Keratinocyte (primary cell): ENCODE measurements around the gene ANKRD60. TPM values are rescaled to one million over a fixed set of nuclear protein-coding genes. Genes with fewer than 3 reads are reported as not detected.

Experiments
- DNase-seq: peaks from one replicate; pipeline ENCODE4 v3.0.0-alpha.2; 2011; ENCODE audit warnings: low read depth, missing footprints, low spot score
- FAIRE-seq: peaks from 2 replicates; lab custom pipeline; 2011; peaks lifted over from hg19 to GRCh38; lab: Jason Lieb, UNC
- H2AFZ ChIP-seq: 2 replicates; pipeline ENCODE4 v1.6.0; 2012; ENCODE audit warnings: low read length, control low read depth, inconsistent platforms; ENCODE audit not compliant: control insufficient read depth
- H3K27ac ChIP-seq: 2 replicates; pipeline ENCODE4 v1.5.1; 2011; ENCODE audit warnings: low read length; ENCODE audit not compliant: control insufficient read depth, insufficient read depth
- H3K27me3 ChIP-seq: 3 replicates; pipeline ENCODE4 v1.6.0; 2011; ENCODE audit warnings: low read length; ENCODE audit not compliant: control insufficient read depth, insufficient read depth; ENCODE audit errors: extremely low read depth
- H3K36me3 ChIP-seq, 2 experiments: 2 replicates in 1 of 2; 3 replicates in 1 of 2; pipeline ENCODE4 v1.5.1; 2011; ENCODE audit warnings: low read length in 2 of 2, mild to moderate bottlenecking in 1 of 2; ENCODE audit not compliant: control insufficient read depth in 2 of 2, insufficient read depth in 2 of 2; ENCODE audit errors: extremely low read depth in 1 of 2
- H3K4me1 ChIP-seq: 3 replicates; pipeline ENCODE4 v1.5.1; 2011; ENCODE audit warnings: low read length; ENCODE audit not compliant: control insufficient read depth, insufficient read depth; ENCODE audit errors: extremely low read depth
- H3K4me2 ChIP-seq: 3 replicates; pipeline ENCODE4 v1.6.0; 2011; ENCODE audit warnings: low read depth, low read length; ENCODE audit not compliant: control insufficient read depth, insufficient read depth; ENCODE audit errors: extremely low read depth
- H3K4me3 ChIP-seq, 3 experiments: fragments of 200-600 bp in 1 of 3; sonication (generic) in 1 of 3; 2 replicates in 2 of 3; 3 replicates in 1 of 3; pipeline ENCODE4 v1.5.1; 2011 to 2016; ENCODE audit warnings: low read length in 3 of 3, mild to moderate bottlenecking in 3 of 3, control low read depth in 2 of 3, inconsistent platforms in 1 of 3, low read depth in 1 of 3, mixed read lengths in 1 of 3, mixed run types in 1 of 3, moderate library complexity in 1 of 3; ENCODE audit not compliant: control insufficient read depth in 2 of 3, insufficient read depth in 2 of 3; ENCODE audit errors: extremely low read depth in 1 of 3
- H3K79me2 ChIP-seq: 2 replicates; pipeline ENCODE4 v1.6.0; 2012; ENCODE audit warnings: low read length; ENCODE audit not compliant: control insufficient read depth, insufficient read depth
- H3K9ac ChIP-seq: 3 replicates; pipeline ENCODE4 v1.6.0; 2011; ENCODE audit warnings: low read length; ENCODE audit not compliant: control insufficient read depth, insufficient read depth; ENCODE audit errors: extremely low read depth
- H3K9me1 ChIP-seq: 3 replicates; pipeline ENCODE4 v1.6.0; 2011; ENCODE audit warnings: low read length; ENCODE audit not compliant: control insufficient read depth, insufficient read depth; ENCODE audit errors: extremely low read depth
- H3K9me3 ChIP-seq: 2 replicates; pipeline ENCODE4 v1.5.1; 2012; ENCODE audit warnings: low read depth, low read length; ENCODE audit not compliant: control insufficient read depth
- H4K20me1 ChIP-seq: 3 replicates; pipeline ENCODE4 v1.6.0; 2011; ENCODE audit warnings: low read length; ENCODE audit not compliant: control insufficient read depth, insufficient read depth; ENCODE audit errors: extremely low read depth
- EZH2 ChIP-seq: IDR thresholded peaks from one replicate; pipeline ENCODE4 v1.6.1; 2012; ENCODE audit warnings: inconsistent platforms, mild to moderate bottlenecking, low read length, moderate library complexity
- dilution Hi-C: fragments of 300-500 bp; cut with MboI; formaldehyde crosslinking; loops from one replicate; pipeline ENCODE4 v1.7.0; 2020; ENCODE audit warnings: low sequenced_read_pairs; ENCODE audit not compliant: extremely low pct_ligation_motif_present
- polyA plus RNA-seq, 5 experiments: library from polyadenylated mRNA; depleted of rRNA in 3 of 5; stranded (reverse) in 3 of 5; stranded (forward) in 1 of 5; unstranded in 1 of 5; fragments of >200 nt; gene quantifications; 1 replicate in 1 of 5; 2 replicates in 3 of 5; 3 replicates in 1 of 5; pipeline versions ENCODE4 v1.2.1 to v1.2.3, GENCODE V29; 2011 to 2012; ENCODE audit warnings: missing spikeins in 2 of 5, low read depth in 1 of 5, low replicate concordance in 1 of 5
- TF ChIP-seq, protein P1 (sequence below), 3 experiments: IDR thresholded peaks in 1 of 3; conservative IDR thresholded peaks in 1 of 3; optimal IDR thresholded peaks in 1 of 3; 2 replicates in 2 of 3; 3 replicates in 1 of 3; pipeline versions ENCODE3 to v1.5.1; 2011; ENCODE audit warnings: low read length in 3 of 3, mild to moderate bottlenecking in 3 of 3, moderate library complexity in 2 of 3, control low read depth in 1 of 3, inconsistent platforms in 1 of 3; ENCODE audit not compliant: insufficient read depth in 2 of 3; ENCODE audit errors: extremely low read depth in 1 of 3

The ANKRD60 gene
- polyA plus RNA-seq, 1 donor (not counting 4 experiments of a cell fraction or from before 2014, with no cell fraction given): not detected

- H3K27ac ChIP-seq: no peak overlapping the region
- no peak for DNase-seq
- H3K4me2 ChIP-seq: no peak overlapping the region
- H3K9me3 ChIP-seq: no peaks in the 10 kb centered on the region
- H3K9me1 ChIP-seq: no peaks in the 10 kb centered on the region
- peaks cover 50% of the 10 kb centered on the region for H3K27me3 ChIP-seq
- no peaks in the 10 kb centered on the region for H3K79me2 ChIP-seq
- H3K9ac ChIP-seq: no peak overlapping the region
- dilution Hi-C loops: no loop called here
- H4K20me1 ChIP-seq: no peaks in the 10 kb centered on the region
- TF ChIP-seq, protein P1, sequence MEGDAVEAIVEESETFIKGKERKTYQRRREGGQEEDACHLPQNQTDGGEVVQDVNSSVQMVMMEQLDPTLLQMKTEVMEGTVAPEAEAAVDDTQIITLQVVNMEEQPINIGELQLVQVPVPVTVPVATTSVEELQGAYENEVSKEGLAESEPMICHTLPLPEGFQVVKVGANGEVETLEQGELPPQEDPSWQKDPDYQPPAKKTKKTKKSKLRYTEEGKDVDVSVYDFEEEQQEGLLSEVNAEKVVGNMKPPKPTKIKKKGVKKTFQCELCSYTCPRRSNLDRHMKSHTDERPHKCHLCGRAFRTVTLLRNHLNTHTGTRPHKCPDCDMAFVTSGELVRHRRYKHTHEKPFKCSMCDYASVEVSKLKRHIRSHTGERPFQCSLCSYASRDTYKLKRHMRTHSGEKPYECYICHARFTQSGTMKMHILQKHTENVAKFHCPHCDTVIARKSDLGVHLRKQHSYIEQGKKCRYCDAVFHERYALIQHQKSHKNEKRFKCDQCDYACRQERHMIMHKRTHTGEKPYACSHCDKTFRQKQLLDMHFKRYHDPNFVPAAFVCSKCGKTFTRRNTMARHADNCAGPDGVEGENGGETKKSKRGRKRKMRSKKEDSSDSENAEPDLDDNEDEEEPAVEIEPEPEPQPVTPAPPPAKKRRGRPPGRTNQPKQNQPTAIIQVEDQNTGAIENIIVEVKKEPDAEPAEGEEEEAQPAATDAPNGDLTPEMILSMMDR (optimal IDR thresholded peaks at IDR 0.05 in 1 of 3, IDR thresholded peaks at IDR 0.05 in 1 of 3, conservative IDR thresholded peaks at IDR 0.05 in 1 of 3; ENCODE audit: extremely low read depth in 1 of 3, insufficient read depth in 2 of 3, low read length in 3 of 3): no peak
- TF ChIP-seq EZH2: no peak
- no peaks in the 10 kb centered on the region for H3K4me1 ChIP-seq
- no peak overlapping the region for H3K4me3 ChIP-seq
- no peak overlapping the region for H2AFZ ChIP-seq
- FAIRE-seq: no peak
- H3K36me3 ChIP-seq: no peaks in the 10 kb centered on the region
Measured at GRCh38 chr20:58208944-58209343, 19.5 kb downstream of the ANKRD60 start.

- Histone ChIP-seq H3K27me3 (peaks cover 34% of the 10 kb centered on the region), H3K4me1 (no peaks in the 10 kb centered on the region), H2AFZ (no peak overlapping the region), H3K27ac (no peak overlapping the region), H3K9me1 (no peaks in the 10 kb centered on the region), H4K20me1 (no peaks in the 10 kb centered on the region), H3K79me2 (no peaks in the 10 kb centered on the region), H3K4me3 (no peak overlapping the region), H3K9me3 (no peaks in the 10 kb centered on the region), H3K4me2 (no peak overlapping the region), H3K36me3 (no peaks in the 10 kb centered on the region), H3K9ac (no peak overlapping the region)
- FAIRE-seq (no peak), DNase-seq (no peak)
- dilution Hi-C loops: no loop called here
- no peak for TF ChIP-seq EZH2
- TF ChIP-seq, protein P1 (optimal IDR thresholded peaks at IDR 0.05 in 1 of 3, IDR thresholded peaks at IDR 0.05 in 1 of 3, conservative IDR thresholded peaks at IDR 0.05 in 1 of 3; ENCODE audit: extremely low read depth in 1 of 3, insufficient read depth in 2 of 3, low read length in 3 of 3): no peak
Measured at GRCh38 chr20:58205850-58206249, 22.6 kb downstream of the ANKRD60 start.
